Panc1 (cell line): ENCODE measurements around the gene STEAP2.

Experiments
- REST ChIP-seq, 2 experiments: IDR thresholded peaks; 2 replicates each; pipeline ENCODE4 v1.6.1; 2011 to 2012; ENCODE audit warnings: low read depth in 2 of 2, control low read depth in 1 of 2, low read length in 1 of 2, mild to moderate bottlenecking in 1 of 2, moderate library complexity in 1 of 2; ENCODE audit not compliant: insufficient read depth in 1 of 2
- TF ChIP-seq, protein P1 (sequence below): fragments of 450-650 bp; IDR thresholded peaks from 2 replicates; pipeline ENCODE4 v1.5.1; 2017; ENCODE audit warnings: mild to moderate bottlenecking

DNA sequence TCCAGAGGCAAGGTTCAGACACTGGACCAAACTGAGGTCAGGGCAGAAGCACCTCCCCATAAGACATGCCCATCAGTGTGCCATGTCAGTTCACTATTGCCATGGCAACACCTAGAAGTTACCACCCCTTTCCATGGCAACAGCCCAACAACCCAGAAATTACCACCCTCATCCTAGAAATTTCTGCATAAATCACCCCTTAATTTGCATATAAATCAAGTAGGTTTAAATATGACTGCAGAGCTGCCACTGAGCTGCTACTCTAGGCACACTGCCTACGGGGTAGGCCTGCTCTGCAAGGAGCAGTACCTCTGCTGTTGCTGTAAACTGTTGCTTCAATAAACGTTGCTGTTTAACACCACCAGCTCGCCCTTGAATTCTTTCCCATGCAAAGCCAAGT is 12.7 kb downstream of the STEAP2 start:
- TF ChIP-seq, protein P1, sequence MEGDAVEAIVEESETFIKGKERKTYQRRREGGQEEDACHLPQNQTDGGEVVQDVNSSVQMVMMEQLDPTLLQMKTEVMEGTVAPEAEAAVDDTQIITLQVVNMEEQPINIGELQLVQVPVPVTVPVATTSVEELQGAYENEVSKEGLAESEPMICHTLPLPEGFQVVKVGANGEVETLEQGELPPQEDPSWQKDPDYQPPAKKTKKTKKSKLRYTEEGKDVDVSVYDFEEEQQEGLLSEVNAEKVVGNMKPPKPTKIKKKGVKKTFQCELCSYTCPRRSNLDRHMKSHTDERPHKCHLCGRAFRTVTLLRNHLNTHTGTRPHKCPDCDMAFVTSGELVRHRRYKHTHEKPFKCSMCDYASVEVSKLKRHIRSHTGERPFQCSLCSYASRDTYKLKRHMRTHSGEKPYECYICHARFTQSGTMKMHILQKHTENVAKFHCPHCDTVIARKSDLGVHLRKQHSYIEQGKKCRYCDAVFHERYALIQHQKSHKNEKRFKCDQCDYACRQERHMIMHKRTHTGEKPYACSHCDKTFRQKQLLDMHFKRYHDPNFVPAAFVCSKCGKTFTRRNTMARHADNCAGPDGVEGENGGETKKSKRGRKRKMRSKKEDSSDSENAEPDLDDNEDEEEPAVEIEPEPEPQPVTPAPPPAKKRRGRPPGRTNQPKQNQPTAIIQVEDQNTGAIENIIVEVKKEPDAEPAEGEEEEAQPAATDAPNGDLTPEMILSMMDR = no peak
- no peak for TF ChIP-seq REST (IDR thresholded peaks at IDR 0.05; ENCODE audit: insufficient read depth in 1 of 2, low read depth in 2 of 2, low read length in 1 of 2)
